Activated naive CD4-positive, alpha-beta T cell treated with Interleukin-2 at 50 U/mL for 16 hours (primary cell): ENCODE results near the gene RPL32.

Experiments used
- DNase-seq: peaks from one replicate; pipeline ENCODE4 v3.0.0-alpha.2; 2020

The RPL32 gene

DNA sequence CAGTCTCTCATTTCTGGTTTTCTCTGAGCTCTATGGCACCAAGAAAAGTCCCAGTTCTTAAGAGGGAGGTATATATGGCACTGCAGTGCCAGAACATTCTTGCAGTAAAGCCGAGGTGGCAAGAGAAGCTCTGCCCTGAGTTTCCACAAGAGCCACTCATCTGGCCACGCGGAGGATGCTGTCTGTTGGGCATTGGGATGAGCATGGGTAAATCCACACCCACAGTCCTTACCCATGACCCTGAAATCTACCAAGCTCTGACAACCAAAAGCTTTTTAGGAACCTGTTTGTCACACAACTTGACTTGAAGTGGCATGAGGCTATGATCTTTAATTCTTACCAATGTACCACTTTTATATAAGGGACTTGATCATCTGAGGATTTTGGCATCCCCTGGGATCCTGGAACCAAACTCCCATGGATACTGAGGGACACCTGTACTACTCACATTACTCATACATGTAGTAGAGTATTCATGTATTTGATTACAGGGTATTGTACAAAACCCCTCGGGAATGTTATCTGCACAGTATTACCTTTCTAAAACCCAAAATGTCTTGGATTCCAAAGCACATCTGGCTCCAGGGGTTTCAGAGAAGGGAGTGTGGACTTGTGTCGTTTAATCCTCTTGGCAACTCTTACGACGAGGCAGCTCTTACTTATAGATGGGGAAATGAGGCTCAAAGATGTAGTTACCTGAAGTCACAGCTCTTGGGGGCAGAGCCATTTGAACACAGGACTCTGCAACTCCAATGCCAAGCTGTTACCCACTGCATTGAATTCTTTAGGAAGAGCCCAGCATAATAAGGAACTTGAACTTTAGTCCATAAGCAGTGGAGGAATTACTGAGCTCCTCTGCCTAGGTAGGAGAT is 8.8 kb downstream of the RPL32 start:
- DNase-seq, result no peak

DNA sequence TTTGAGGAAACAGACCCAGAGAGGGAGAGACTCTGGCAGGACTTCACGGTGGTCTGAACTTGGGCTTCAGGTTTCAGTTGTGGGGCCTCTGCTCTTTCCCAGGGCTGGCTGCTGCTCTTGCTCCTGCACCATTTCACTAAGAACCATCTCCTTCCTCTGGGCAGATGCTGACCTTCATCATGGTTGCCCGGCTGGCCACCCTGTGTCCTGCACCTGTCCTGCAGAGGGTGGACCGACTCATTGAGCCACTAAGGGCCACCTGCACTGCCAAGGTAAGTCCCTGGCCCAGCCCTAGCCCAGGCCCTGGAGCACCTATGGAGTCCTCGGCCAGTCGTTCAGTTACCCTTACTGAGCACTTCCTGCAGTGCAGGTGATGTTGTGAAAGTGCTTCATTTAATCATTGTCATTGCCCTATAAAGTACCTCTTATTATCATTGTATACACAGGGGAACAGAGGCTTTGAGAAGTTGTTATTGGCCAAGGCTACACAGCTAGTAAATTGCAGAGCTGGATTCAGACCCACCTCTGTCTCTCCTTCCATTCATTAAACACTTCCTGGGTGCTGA is 10.0 kb downstream of the RPL32 start:
- DNase-seq, result no peak

DNA sequence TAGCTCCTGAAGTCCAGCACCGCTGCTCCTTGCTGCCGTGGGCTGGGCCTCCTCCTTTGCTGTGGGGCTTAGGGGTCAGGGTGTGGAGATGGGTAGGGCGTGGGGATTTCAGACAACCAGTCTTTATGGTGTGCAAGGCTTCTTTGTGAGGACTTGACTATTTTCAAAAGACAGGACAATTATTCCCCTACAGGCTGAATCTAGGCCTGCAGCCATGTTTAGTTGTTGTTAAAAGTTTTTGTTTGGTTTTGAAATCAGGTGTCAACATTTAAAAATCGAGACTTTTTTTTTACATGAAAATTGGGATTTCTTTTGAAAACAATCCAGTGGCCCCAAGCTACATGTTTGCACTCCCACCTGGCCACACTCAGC is 10.6 kb downstream of the RPL32 start:
- DNase-seq, result no peak

GRCh38 chr3:12829886-12830784 is 11.2 kb downstream of the RPL32 start:
- DNase-seq, result no peak

GRCh38 chr3:12829404-12829803 is 12.0 kb downstream of the RPL32 start:
- DNase-seq, result no peak

- DNase-seq, result no peak
Measured at GRCh38 chr3:12828751-12829150, 12.6 kb downstream of the RPL32 start.

DNA sequence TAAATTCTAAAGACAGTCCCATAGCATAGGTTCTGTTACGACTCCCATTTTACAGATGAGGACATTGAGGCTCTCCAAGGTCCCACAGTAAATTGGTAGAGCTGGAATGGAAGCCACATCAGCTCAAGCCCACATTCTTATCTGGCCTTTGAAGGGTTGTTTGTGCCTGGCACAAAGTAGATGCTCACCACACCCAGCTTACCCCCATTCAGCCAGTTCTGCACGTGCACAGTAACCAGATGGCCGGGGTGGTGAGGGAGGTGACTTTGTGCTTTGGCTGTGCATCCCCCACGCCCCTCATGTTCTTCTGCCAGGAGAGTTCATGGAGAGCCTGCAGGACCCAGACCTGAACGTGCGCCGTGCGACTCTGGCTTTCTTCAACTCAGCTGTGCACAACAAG is 16.2 kb downstream of the RPL32 start:
- no peak for DNase-seq

- DNase-seq, result no peak
Measured at GRCh38 chr3:12824299-12824698, 17.1 kb downstream of the RPL32 start.

- no peak for DNase-seq
Measured at GRCh38 chr3:12822725-12823373, 18.5 kb downstream of the RPL32 start.

- no peak for DNase-seq
Measured at GRCh38 chr3:12818773-12819172, 22.6 kb downstream of the RPL32 start.

GRCh38 chr3:12818273-12818672 is 23.1 kb downstream of the RPL32 start:
- no peak for DNase-seq

GRCh38 chr3:12817343-12817710 is 24.0 kb downstream of the RPL32 start:
- no peak for DNase-seq

DNA sequence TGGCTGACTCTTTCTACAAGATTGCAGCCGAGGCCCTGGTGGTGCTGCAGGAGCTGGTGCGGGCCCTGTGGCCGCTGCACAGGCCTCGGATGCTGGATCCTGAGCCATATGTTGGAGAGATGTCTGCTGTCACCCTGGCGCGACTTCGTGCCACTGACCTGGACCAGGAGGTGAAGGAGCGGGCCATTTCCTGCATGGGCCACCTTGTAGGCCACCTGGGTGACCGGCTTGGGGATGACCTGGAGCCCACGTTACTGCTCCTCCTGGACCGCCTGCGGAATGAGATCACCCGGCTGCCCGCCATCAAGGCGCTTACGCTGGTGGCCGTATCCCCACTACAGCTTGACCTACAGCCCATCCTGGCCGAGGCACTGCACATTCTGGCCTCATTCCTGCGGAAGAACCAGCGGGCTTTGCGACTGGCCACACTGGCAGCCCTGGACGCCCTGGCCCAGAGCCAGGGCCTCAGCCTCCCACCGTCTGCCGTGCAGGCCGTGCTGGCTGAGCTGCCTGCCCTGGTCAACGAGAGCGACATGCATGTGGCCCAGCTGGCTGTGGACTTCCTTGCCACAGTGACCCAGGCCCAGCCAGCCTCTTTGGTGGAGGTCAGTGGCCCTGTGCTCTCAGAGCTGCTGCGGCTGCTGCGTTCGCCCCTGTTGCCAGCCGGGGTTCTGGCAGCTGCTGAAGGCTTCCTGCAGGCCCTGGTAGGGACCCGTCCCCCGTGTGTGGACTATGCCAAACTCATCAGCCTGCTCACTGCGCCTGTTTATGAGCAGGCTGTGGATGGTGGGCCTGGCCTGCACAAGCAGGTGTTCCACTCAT is 24.6 kb downstream of the RPL32 start:
- no peak for DNase-seq

- DNase-seq, result no peak
Measured at GRCh38 chr3:12815719-12816118, 25.6 kb downstream of the RPL32 start.

- no peak for DNase-seq
Measured at GRCh38 chr3:12815078-12815477, 26.3 kb downstream of the RPL32 start.

GRCh38 chr3:12813967-12814366 is 27.4 kb downstream of the RPL32 start:
- DNase-seq, result no peak

DNA sequence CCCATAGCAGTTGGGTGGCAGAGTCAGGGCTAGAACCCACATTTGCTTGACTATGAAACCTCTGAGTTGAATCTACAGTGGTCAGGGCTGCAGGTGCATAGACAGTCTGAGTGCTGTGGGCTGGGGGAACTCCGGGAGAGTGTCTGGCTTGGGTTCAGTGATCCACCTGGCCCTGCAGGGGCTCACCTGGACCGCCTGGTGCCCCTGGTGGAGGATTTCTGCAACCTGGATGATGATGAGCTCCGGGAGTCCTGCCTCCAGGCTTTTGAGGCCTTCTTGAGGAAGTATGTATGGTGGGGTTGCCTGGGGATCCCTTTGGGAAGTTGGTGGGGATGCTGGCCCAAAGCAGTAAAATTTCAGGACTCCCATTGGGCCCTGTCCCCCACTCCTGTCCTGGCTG is 28.6 kb downstream of the RPL32 start:
- DNase-seq, result no peak

- DNase-seq, result no peak
Measured at GRCh38 chr3:12810961-12811360, 30.4 kb downstream of the RPL32 start.

DNA sequence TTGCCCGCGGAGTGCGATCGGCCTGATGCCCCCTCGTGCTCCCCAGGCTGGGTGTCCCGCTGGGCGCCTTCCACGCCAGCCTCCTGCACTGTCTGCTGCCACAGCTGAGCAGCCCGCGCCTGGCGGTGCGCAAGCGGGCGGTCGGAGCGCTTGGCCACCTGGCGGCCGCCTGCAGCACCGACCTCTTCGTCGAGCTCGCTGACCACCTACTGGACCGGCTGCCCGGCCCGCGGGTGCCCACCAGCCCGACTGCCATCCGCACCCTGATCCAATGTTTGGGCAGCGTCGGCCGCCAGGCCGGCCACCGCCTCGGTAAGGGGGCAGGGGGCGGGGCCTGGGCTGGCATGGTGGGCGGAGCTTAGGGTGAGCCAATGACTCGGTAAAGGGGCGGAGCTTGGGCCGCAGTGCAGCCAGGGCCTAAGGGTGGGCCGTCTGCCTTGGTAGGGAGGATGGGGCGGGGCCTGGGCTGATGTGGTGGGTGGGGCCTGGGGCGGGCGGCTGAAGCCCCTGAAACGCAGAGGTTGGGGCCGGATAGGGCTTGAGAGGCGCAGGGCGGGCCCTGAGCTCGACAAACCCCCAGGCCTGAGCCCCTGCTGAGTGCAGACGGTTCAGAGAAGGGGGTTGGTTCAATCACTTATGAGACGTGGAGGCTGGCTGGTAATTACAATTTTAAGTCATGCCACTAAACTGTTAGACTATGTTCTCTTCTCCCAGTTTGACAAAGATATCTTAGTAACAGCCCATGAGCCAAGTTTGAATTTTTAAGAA is 31.2 kb downstream of the RPL32 start:
- DNase-seq, result peak; percentile 92

GRCh38 chr3:12809435-12809834 is 31.9 kb downstream of the RPL32 start:
- DNase-seq, result no peak

- DNase-seq, result no peak
Measured at GRCh38 chr3:12809001-12809400, 32.4 kb downstream of the RPL32 start.

GRCh38 chr3:12808587-12808986 is 32.8 kb downstream of the RPL32 start:
- DNase-seq, result no peak
